CD14-positive monocyte (primary cell): ENCODE results near the gene CYP2A6. TPM values are rescaled to one million over a fixed set of nuclear protein-coding genes. Genes with fewer than 3 reads are reported as not detected.
"Not testable (repeated sequence)": the region's sequence is repeated elsewhere in the genome, so short reads cannot be mapped to it uniquely, and the experiment has no call there.

ENCODE experiments used
- DNase-seq, 3 donors: peaks; one replicate each; pipeline ENCODE4 v3.0.0-alpha.2; 2011 to 2022
- H2AFZ ChIP-seq: 2 replicates; pipeline ENCODE4 v1.6.0; 2012; ENCODE audit warnings: mild to moderate bottlenecking, low read depth, low read length, inconsistent platforms; ENCODE audit not compliant: insufficient read depth, poor library complexity, severe bottlenecking
- H3K27ac ChIP-seq, 2 donors: 1 replicate in 1 of 2; 2 replicates in 1 of 2; pipeline ENCODE4 v1.5.1; 2012 to 2013; ENCODE audit warnings: low read length in 2 of 2, control low read depth in 1 of 2, inconsistent platforms in 1 of 2, low read depth in 1 of 2, mild to moderate bottlenecking in 1 of 2
- H3K27me3 ChIP-seq, 2 donors: one replicate each; pipeline versions ENCODE4 v1.6.0 to v1.6.1; 2011 to 2013; ENCODE audit warnings: low read length in 2 of 2; ENCODE audit not compliant: control insufficient read depth in 2 of 2, insufficient read depth in 2 of 2
- H3K36me3 ChIP-seq, 2 donors: replicated peaks in 1 of 2; 1 replicate in 1 of 2; 2 replicates in 1 of 2; pipeline versions ENCODE4 v1.5.1 to v1.6.1; 2012 to 2013; ENCODE audit warnings: low read length in 2 of 2, control low read depth in 1 of 2, inconsistent platforms in 1 of 2, mild to moderate bottlenecking in 1 of 2; ENCODE audit not compliant: insufficient read depth in 2 of 2, control insufficient read depth in 1 of 2
- H3K4me1 ChIP-seq, 2 donors: 1 replicate in 1 of 2; 2 replicates in 1 of 2; pipeline versions ENCODE4 v1.5.1 to v1.6.1; 2012 to 2013; ENCODE audit warnings: low read length in 2 of 2, control low read depth in 1 of 2, inconsistent platforms in 1 of 2, mild to moderate bottlenecking in 1 of 2, moderate library complexity in 1 of 2; ENCODE audit not compliant: insufficient read depth in 2 of 2, control insufficient read depth in 1 of 2
- H3K4me2 ChIP-seq: replicated peaks from 2 replicates; pipeline ENCODE3; 2012; ENCODE audit warnings: low read length, moderate library complexity, mild to moderate bottlenecking; ENCODE audit not compliant: poor library complexity, severe bottlenecking; ENCODE audit errors: extremely low read depth
- H3K4me3 ChIP-seq, 3 experiments: fragments of 200-600 bp in 1 of 3; sonication (generic) in 1 of 3; replicated peaks in 1 of 3; 1 replicate in 2 of 3; 2 replicates in 1 of 3; pipeline ENCODE4 v1.5.1; 2011 to 2013; ENCODE audit warnings: low read length in 3 of 3, mild to moderate bottlenecking in 3 of 3, control low read depth in 2 of 3, low read depth in 2 of 3, inconsistent platforms in 1 of 3, moderate library complexity in 1 of 3
- H3K79me2 ChIP-seq: 2 replicates; pipeline ENCODE4 v1.6.0; 2012; ENCODE audit warnings: mild to moderate bottlenecking, control low read depth, inconsistent platforms, low read length, moderate library complexity; ENCODE audit not compliant: insufficient read depth
- H3K9ac ChIP-seq: 2 replicates; pipeline ENCODE4 v1.6.0; 2017; ENCODE audit warnings: low read length, mild to moderate bottlenecking; ENCODE audit not compliant: insufficient read depth, poor library complexity, severe bottlenecking
- H3K9me3 ChIP-seq, 2 donors: replicated peaks in 1 of 2; 1 replicate in 1 of 2; 2 replicates in 1 of 2; pipeline versions ENCODE4 v1.5.1 to v1.6.1; 2012 to 2013; ENCODE audit warnings: low read length in 2 of 2, control low read depth in 1 of 2; ENCODE audit not compliant: control insufficient read depth in 1 of 2, insufficient read depth in 1 of 2
- H4K20me1 ChIP-seq: 2 replicates; pipeline ENCODE4 v1.6.0; 2012; ENCODE audit warnings: mild to moderate bottlenecking, low read length, control low read depth, moderate library complexity; ENCODE audit not compliant: insufficient read depth
- H3K27ac Mint-ChIP-seq, 7 donors: one replicate each; pipeline ENCODE4 v1.8.0; 2020; ENCODE audit warnings: mild to moderate bottlenecking in 7 of 7, mixed read lengths in 7 of 7, moderate library complexity in 6 of 7, inconsistent platforms in 2 of 7
- H3K27me3 Mint-ChIP-seq, 3 donors: one replicate each; pipeline ENCODE4 v1.8.0; 2021 to 2022; ENCODE audit warnings: low read depth in 3 of 3, mild to moderate bottlenecking in 3 of 3, mixed read lengths in 3 of 3, moderate library complexity in 3 of 3, inconsistent platforms in 1 of 3
- H3K36me3 Mint-ChIP-seq, 2 donors: one replicate each; pipeline ENCODE4 v1.8.0; 2020; ENCODE audit warnings: mixed read lengths in 2 of 2, inconsistent platforms in 1 of 2, mild to moderate bottlenecking in 1 of 2
- H3K4me1 Mint-ChIP-seq: one replicate; pipeline ENCODE4 v1.8.0; 2020; ENCODE audit warnings: mild to moderate bottlenecking, mixed read lengths
- H3K4me3 Mint-ChIP-seq, 2 donors: one replicate each; pipeline ENCODE4 v1.8.0; 2020; ENCODE audit warnings: mild to moderate bottlenecking in 2 of 2, mixed read lengths in 2 of 2, moderate library complexity in 1 of 2
- H3K9me3 Mint-ChIP-seq, 7 donors: one replicate each; pipeline ENCODE4 v1.8.0; 2020 to 2022; ENCODE audit warnings: mixed read lengths in 7 of 7, mild to moderate bottlenecking in 6 of 7, moderate library complexity in 6 of 7, inconsistent platforms in 2 of 7
- WGBS: methylation state at CpG from one replicate; pipeline ENCODE4 v1.1.5; 2013; ENCODE audit warnings: missing lambda C conversion rate; ENCODE audit not compliant: insufficient coverage; 5-methylcytosine and 5-hydroxymethylcytosine counted together
- intact Hi-C, 2 donors: fragments of 100-400 bp; cut with micrococcal nuclease; formaldehyde crosslinking; loops; one replicate each; pipeline versions ENCODE4 v1.15.0 to v1.15.1; 2023
- polyA minus RNA-seq: library from RNA; depleted of rRNA, polyadenylated mRNA; stranded (reverse); fragments of >200 nt; gene quantifications from 2 replicates; pipeline ENCODE4 v1.2.3, GENCODE V29; 2012
- polyA plus RNA-seq, 3 donors: library from polyadenylated mRNA; depleted of rRNA in 1 of 3; unstranded in 2 of 3; stranded (reverse) in 1 of 3; fragments of 300-500 nt in 2 of 3; fragments of >200 nt in 1 of 3; fragmentation: Illumina TruSeq in 2 of 3; gene quantifications; 1 replicate in 2 of 3; 2 replicates in 1 of 3; pipeline ENCODE4 v1.2.3, GENCODE V29; 2012 to 2021
- total RNA-seq, 12 experiments: library from RNA in 1 of 12; stranded (reverse) in 1 of 12; fragments of 120-200 nt in 1 of 12; gene quantifications; one replicate each; pipeline ENCODE4 v1.2.4 and lab custom pipeline; 2013 to 2026; ENCODE audit warnings: mixed read lengths in 6 of 12, inconsistent platforms in 1 of 12

The CYP2A6 gene
- total RNA-seq (2013): not detected
- polyA plus RNA-seq (not detected), polyA minus RNA-seq (not detected in 2 replicates), total RNA-seq (lab: John Stamatoyannopoulos, UW) (0 to 0.60 (median 0.04) reads per million in 11 experiments)

- H3K9ac ChIP-seq, H3K4me3 ChIP-seq, H2AFZ ChIP-seq, H3K36me3 ChIP-seq, H3K4me1 ChIP-seq, H3K79me2 ChIP-seq, H3K9me3 Mint-ChIP-seq, H4K20me1 ChIP-seq, H3K27me3 ChIP-seq, H3K36me3 Mint-ChIP-seq, H3K27ac ChIP-seq, H3K9me3 ChIP-seq, H3K4me2 ChIP-seq, intact Hi-C loops, DNase-seq: not testable (repeated sequence)
- Mint-ChIP-seq H3K4me1 (peaks cover 15% of the 10 kb centered on the region), H3K27ac (peak within 1 kb of the TSS in 2 of 7 donors; percentile 9 to 32), H3K27me3 (peaks cover 21 to 33% (median 25%) of the 10 kb centered on the region in 3 donors), H3K4me3 (peak within 1 kb of the TSS; percentile 24 to 72)
- 100% methylated on average over 1 of the region's 3 CpGs for WGBS
These were observed at the start of gene CYP2A6 for GRCh38 chr19:40850277-40850676. CYP2A6 (minus strand) TSS chr19:40850447; CDS start chr19:40850426, 21 bp downstream.

- H3K4me2 ChIP-seq, intact Hi-C loops, H3K36me3 Mint-ChIP-seq, H3K27ac ChIP-seq, H3K27ac Mint-ChIP-seq, H3K36me3 ChIP-seq, H2AFZ ChIP-seq, H3K4me1 ChIP-seq, H4K20me1 ChIP-seq, H3K9me3 ChIP-seq, H3K4me1 Mint-ChIP-seq, H3K9ac ChIP-seq, H3K9me3 Mint-ChIP-seq, H3K79me2 ChIP-seq, H3K4me3 ChIP-seq, H3K27me3 ChIP-seq: not testable (repeated sequence)
- Mint-ChIP-seq H3K27me3 (peaks cover 10 to 16% (median 16%) of the 10 kb centered on the region in 3 donors), H3K4me3 (peak overlapping the region in 1 of 2 donors; percentile 43)
- 66% methylated on average over 7 of the region's 12 CpGs for WGBS
- DNase-seq: peak; percentile 25 to 62 (median 35)
These were observed 49.7 kb upstream of the CYP2A6 start for GRCh38 chr19:40899964-40900363.

GRCh38 chr19:40896843-40897789 is 46.9 kb upstream of the CYP2A6 start:
- H3K4me1 Mint-ChIP-seq, H3K27me3 ChIP-seq, H3K79me2 ChIP-seq, H3K9me3 ChIP-seq, H3K4me3 Mint-ChIP-seq, H3K4me3 ChIP-seq, H3K9me3 Mint-ChIP-seq, H3K36me3 Mint-ChIP-seq, H2AFZ ChIP-seq, DNase-seq, intact Hi-C loops, H3K36me3 ChIP-seq, H3K27ac ChIP-seq, H3K4me2 ChIP-seq, H4K20me1 ChIP-seq, H3K27ac Mint-ChIP-seq, H3K4me1 ChIP-seq, H3K9ac ChIP-seq: not testable (repeated sequence)
- H3K27me3 Mint-ChIP-seq: peaks cover 19 to 22% (median 21%) of the 10 kb centered on the region in 3 donors
- WGBS: 95% methylated on average over 7 of the region's 13 CpGs
